MCF 10A (cell line): Measurements from ENCODE around the gene DSCAML1. TPM values are rescaled to one million over a fixed set of nuclear protein-coding genes. Genes with fewer than 3 reads are reported as not detected.

Experiments
- BruUV-seq: library from RNA; stranded (reverse); fragments of 400-500 nt; replicated peaks from 2 replicates; lab custom pipeline; 2021; lab: Mats Ljungman, UMichigan
- CTCF ChIA-PET: fragments of 300-600 bp; sonication (Branson Sonifier 250); formaldehyde crosslinking; extraction: SDS; loops from one replicate; lab custom pipeline; 2021; ENCODE audit warnings: antibody characterized with exemption, inconsistent platforms; lab: Yijun Ruan, JAX
- POLR2A ChIA-PET: fragments of 300-600, 350-650 bp; sonication (Branson Sonifier 250); formaldehyde crosslinking; extraction: SDS; loops from one replicate; lab custom pipeline; 2020; ENCODE audit warnings: antibody characterized with exemption, inconsistent platforms; lab: Yijun Ruan, JAX
- DNase-seq: peaks from one replicate; pipeline ENCODE4 v3.0.0-alpha.2; 2018; ENCODE audit not compliant: unreplicated experiment
- H3K27ac Mint-ChIP-seq: one replicate; pipeline ENCODE4 v1.8.0; 2022; ENCODE audit warnings: mild to moderate bottlenecking, low read depth, mixed read lengths; ENCODE audit not compliant: unreplicated experiment
- H3K27me3 Mint-ChIP-seq: one replicate; pipeline ENCODE4 v1.8.0; 2022; ENCODE audit warnings: mixed read lengths; ENCODE audit not compliant: insufficient read depth, unreplicated experiment
- H3K36me3 Mint-ChIP-seq: one replicate; pipeline ENCODE4 v1.8.0; 2022; ENCODE audit warnings: mild to moderate bottlenecking, moderate library complexity, mixed read lengths; ENCODE audit not compliant: insufficient read depth, unreplicated experiment
- H3K4me1 Mint-ChIP-seq: one replicate; pipeline ENCODE4 v1.8.0; 2022; ENCODE audit warnings: mixed read lengths; ENCODE audit not compliant: insufficient read depth, unreplicated experiment
- H3K4me3 Mint-ChIP-seq: one replicate; pipeline ENCODE4 v1.8.0; 2022; ENCODE audit warnings: mild to moderate bottlenecking, moderate library complexity, mixed read lengths; ENCODE audit not compliant: unreplicated experiment
- H3K9me3 Mint-ChIP-seq: one replicate; pipeline ENCODE4 v1.8.0; 2022; ENCODE audit warnings: mixed read lengths; ENCODE audit not compliant: unreplicated experiment
- intact Hi-C: fragments of 100-400 bp; cut with micrococcal nuclease; formaldehyde crosslinking; loops from 2 replicates; pipeline ENCODE4 v1.14.1; 2022
- total RNA-seq: library from RNA; stranded (reverse); gene quantifications from 2 replicates; pipeline ENCODE4 v1.2.3, GENCODE V29; 2022
- TF ChIP-seq, protein P1 (sequence below): fragments of 200-600 bp; IDR thresholded peaks from one replicate; pipeline ENCODE4 v1.8.0; 2022; ENCODE audit warnings: antibody characterized with exemption, mild to moderate bottlenecking; ENCODE audit not compliant: unreplicated experiment

Gene DSCAML1
- total RNA-seq, 1 experiment from 2014 or later, result not detected

DNA sequence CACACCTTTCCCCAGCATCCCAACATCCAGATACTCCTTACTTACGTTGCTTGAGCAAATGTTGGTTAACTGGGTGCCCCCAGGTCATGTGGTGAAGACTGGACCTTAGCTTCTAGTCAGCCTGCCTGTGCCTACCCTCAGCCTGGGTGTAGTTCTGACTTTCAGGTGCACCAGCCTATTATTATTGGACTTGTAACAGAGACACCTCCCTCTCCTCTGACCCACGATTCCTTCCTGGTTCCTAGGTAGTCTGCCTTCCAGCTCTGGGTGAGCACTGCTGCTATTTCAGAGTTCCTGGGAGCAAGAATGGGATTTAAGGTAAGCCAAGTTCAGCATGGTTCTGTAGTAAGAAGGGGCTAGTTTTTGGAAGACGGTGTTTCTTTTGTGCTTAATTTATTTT, 138.2 kb downstream of the DSCAML1 start:
- Mint-ChIP-seq H3K4me1 (no peaks in the 10 kb centered on the region), H3K4me3 (no peak overlapping the region), H3K27ac (no peak overlapping the region), H3K36me3 (no peaks in the 10 kb centered on the region), H3K27me3 (peaks cover 96% of the 10 kb centered on the region), H3K9me3 (no peaks in the 10 kb centered on the region)
- BruUV-seq, result no TSS peak
- POLR2A ChIA-PET, result interaction anchor here (1.1 kb wide), 1 partner anchor 9 kb away, joined by 3 read pairs; no protein-coding TSS in a partner anchor
- CTCF ChIA-PET, result interaction anchor here (1.2 kb wide), 1 partner anchor 232 kb away, joined by 3 read pairs; no protein-coding TSS in a partner anchor
- no peak for DNase-seq
- intact Hi-C loops, result no loop called here
- TF ChIP-seq, protein P1, sequence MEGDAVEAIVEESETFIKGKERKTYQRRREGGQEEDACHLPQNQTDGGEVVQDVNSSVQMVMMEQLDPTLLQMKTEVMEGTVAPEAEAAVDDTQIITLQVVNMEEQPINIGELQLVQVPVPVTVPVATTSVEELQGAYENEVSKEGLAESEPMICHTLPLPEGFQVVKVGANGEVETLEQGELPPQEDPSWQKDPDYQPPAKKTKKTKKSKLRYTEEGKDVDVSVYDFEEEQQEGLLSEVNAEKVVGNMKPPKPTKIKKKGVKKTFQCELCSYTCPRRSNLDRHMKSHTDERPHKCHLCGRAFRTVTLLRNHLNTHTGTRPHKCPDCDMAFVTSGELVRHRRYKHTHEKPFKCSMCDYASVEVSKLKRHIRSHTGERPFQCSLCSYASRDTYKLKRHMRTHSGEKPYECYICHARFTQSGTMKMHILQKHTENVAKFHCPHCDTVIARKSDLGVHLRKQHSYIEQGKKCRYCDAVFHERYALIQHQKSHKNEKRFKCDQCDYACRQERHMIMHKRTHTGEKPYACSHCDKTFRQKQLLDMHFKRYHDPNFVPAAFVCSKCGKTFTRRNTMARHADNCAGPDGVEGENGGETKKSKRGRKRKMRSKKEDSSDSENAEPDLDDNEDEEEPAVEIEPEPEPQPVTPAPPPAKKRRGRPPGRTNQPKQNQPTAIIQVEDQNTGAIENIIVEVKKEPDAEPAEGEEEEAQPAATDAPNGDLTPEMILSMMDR, result no peak

DNA sequence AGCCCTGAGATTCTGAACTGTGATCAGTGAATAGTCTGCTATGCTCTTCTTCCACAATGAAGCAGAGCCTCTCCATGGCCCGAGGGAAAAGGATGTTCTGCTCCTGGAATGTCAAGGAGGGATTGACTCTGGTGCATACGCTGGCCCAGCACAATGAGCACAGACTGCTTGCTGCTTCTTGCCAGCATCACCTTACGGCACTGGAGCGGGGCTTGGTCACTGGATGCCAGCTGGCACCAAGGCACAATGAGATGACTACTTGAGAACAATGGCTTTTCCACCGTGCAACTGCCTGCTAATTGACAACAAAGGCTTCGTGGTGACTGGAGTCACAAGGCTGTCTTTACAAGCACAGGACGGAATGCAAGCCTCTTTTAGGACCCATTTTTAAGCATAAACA, 139.2 kb downstream of the DSCAML1 start:
- no peaks in the 10 kb centered on the region for H3K36me3 Mint-ChIP-seq
- DNase-seq, result no peak
- TF ChIP-seq, protein P1, result no peak
- CTCF ChIA-PET, result interaction anchor here (1.2 kb wide), 1 partner anchor 231 kb away, joined by 3 read pairs; no protein-coding TSS in a partner anchor
- peaks cover 96% of the 10 kb centered on the region for H3K27me3 Mint-ChIP-seq
- H3K4me1 Mint-ChIP-seq, result no peaks in the 10 kb centered on the region
- intact Hi-C loops, result no loop called here
- H3K4me3 Mint-ChIP-seq, result no peak overlapping the region
- BruUV-seq, result no TSS peak
- no peak overlapping the region for H3K27ac Mint-ChIP-seq
- no peaks in the 10 kb centered on the region for H3K9me3 Mint-ChIP-seq
- POLR2A ChIA-PET, result interaction anchor here (1.0 kb wide), 1 partner anchor 26 kb away, joined by 3 read pairs; no protein-coding TSS in a partner anchor

DNA sequence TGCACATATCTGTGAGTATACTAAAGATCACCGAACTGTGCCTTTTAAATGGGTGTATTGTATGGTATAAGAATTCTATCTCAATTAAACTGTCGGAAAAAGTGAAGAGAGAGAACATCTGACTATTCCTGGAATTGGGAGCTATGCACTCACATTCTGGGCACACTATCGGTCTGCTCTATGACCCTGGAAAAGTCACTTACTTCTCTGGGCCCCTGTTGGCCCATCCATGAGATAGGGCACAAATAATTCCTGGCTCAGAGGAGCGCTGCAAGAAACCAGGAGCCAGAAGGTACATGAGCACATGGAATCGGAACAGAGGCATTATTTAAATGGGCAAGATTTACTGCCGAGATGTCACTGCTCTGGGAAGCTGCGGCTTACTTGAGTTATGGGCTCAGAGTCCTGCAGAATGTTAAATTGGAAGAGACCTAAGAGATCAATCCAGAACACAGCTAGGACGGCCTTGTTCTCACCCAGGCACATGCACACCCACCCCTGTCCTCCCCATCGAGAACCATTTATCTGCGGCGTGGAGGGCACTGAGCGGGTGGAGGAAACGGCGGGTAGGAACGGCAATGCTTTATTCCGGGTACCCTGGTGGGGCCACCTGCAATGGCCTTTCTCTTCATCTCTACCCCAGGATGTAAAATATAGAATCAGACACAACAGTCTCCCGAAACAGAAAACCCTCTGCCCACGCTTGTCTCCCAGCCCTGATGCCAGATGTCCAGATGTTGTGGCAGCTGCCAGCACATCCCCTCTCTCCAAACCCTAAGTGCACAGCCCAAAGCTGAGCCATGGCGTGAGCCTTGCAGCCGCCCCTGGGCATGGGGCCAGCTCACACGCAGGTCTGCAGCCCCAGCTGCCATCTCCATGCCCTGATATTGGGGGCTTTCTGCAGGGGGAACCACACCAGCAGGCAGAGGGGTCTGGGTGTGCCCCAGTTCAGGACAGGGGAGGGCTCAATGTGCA, 142.4 kb downstream of the DSCAML1 start:
- no TSS peak for BruUV-seq
- intact Hi-C loops, result no loop called here
- Mint-ChIP-seq H3K27me3 (peaks cover 86% of the 10 kb centered on the region), H3K9me3 (no peaks in the 10 kb centered on the region), H3K4me3 (no peak overlapping the region), H3K4me1 (no peaks in the 10 kb centered on the region), H3K27ac (no peak overlapping the region), H3K36me3 (no peaks in the 10 kb centered on the region)
- TF ChIP-seq, protein P1, result no peak
- CTCF ChIA-PET, result no interaction called here
- DNase-seq, result no peak
- POLR2A ChIA-PET, result no interaction called here

DNA sequence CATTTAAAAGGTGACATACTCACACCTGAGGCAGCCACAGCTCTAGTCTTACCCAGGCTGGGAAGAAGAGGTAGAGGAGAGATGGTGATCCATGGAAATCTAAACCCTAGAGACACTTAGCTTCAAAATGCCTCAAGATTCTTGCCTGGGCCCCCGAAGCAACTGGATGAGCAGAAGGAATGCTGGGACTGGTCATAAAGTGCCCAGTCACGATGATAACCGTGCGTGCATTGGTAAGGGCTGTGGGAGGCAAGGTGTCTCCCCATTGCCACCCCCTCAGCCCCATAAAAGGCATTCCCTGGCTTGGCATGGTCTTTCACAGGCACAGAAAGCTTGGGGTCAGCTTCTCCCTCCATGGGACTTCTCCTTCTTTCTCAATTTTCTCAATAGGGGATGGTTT, 144.5 kb downstream of the DSCAML1 start:
- POLR2A ChIA-PET, result no interaction called here
- intact Hi-C loops, result no loop called here
- Mint-ChIP-seq H3K27me3 (peaks cover 66% of the 10 kb centered on the region), H3K4me1 (no peaks in the 10 kb centered on the region), H3K4me3 (no peak overlapping the region), H3K27ac (no peak overlapping the region), H3K36me3 (no peaks in the 10 kb centered on the region), H3K9me3 (no peaks in the 10 kb centered on the region)
- BruUV-seq, result no TSS peak
- no peak for DNase-seq
- TF ChIP-seq, protein P1, result no peak
- CTCF ChIA-PET, result no interaction called here
